ENCODE data around the gene FAM161A. TPM values are rescaled to one million over a fixed set of nuclear protein-coding genes. Genes with fewer than 3 reads are reported as not detected.

FAM161A gene
- 6.9 TPM for total RNA-seq (ENCODE audit: unreplicated experiment)
- long read RNA-seq, partial matches to known transcripts, result 7 of 8 reads
- long read RNA-seq, other reads (novel, unspliced or antisense), result 0 of 8 reads

- Mint-ChIP-seq H3K36me3 (ENCODE audit: low read depth, unreplicated experiment) (no peaks in the 10 kb centered on the region), H3K27ac (ENCODE audit: unreplicated experiment) (peak within 1 kb of the TSS; percentile 97), H3K27me3 (ENCODE audit: unreplicated experiment) (peaks cover 6% of the 10 kb centered on the region), H3K4me1 (ENCODE audit: unreplicated experiment) (peaks cover 10% of the 10 kb centered on the region), H3K4me3 (ENCODE audit: unreplicated experiment) (peak within 1 kb of the TSS; percentile 98), H3K9me3 (ENCODE audit: unreplicated experiment) (no peaks in the 10 kb centered on the region)
- peak; percentile 87 for DNase-seq (ENCODE audit: low spot score)
- no peak for TF ChIP-seq CTCF (IDR thresholded peaks at IDR 0.05; ENCODE audit: unreplicated experiment)
Observed at GRCh38 chr2:61853847-61854563, at the start of gene FAM161A. Gene FAM161A (minus strand): TSS chr2:61854060. CDS start chr2:61854041, 19 bp downstream.

DNA sequence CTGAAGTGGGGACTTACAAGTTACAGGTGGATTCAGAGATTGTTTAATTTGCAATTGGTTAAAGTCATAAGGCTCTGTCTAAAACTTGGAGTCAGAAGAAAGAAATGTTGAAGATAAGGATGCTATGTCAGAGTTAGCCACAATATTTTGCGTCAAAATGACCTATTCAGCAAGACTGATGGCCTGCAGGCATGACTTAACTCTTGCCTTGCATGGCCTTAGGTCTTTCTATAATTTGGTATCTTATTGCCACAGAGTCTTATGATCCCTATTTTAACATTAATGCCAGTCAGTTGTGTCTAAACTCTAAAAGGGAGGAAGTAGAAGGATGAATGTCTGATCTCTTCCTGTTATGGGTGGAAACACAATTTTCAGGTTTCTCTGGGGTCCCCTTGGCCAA is 46.4 kb upstream of the FAM161A start:
- H3K4me3 Mint-ChIP-seq (ENCODE audit: unreplicated experiment), result no peak overlapping the region
- H3K9me3 Mint-ChIP-seq (ENCODE audit: unreplicated experiment), result no peaks in the 10 kb centered on the region
- no peak for TF ChIP-seq CTCF (IDR thresholded peaks at IDR 0.05; ENCODE audit: unreplicated experiment)
- no peak overlapping the region for H3K27ac Mint-ChIP-seq (ENCODE audit: unreplicated experiment)
- DNase-seq (ENCODE audit: low spot score), result no peak
- H3K4me1 Mint-ChIP-seq (ENCODE audit: unreplicated experiment), result peaks cover 7% of the 10 kb centered on the region
- no peaks in the 10 kb centered on the region for H3K36me3 Mint-ChIP-seq (ENCODE audit: low read depth, unreplicated experiment)
- H3K27me3 Mint-ChIP-seq (ENCODE audit: unreplicated experiment), result no peaks in the 10 kb centered on the region

DNA sequence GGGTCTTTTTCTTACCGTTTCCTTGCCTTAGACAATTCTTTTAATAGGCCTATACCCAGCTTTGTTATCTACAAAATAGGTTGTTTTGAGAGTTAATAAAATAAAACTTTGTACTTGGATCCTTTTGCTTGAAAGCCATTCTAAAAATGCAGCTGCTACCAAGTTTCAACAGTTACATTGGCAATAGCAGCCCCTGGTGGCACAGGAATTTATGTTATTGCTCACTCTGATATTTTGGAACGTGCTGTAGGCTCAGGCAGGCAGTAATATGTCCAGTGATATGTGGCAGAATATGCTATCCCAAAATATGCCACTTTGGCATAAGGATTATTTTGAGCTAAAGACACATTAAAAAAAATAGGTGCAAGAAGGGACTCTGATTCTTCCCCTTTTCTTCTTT is 45.0 kb upstream of the FAM161A start:
- no peak for DNase-seq (ENCODE audit: low spot score)
- peaks cover 2% of the 10 kb centered on the region for H3K27me3 Mint-ChIP-seq (ENCODE audit: unreplicated experiment)
- TF ChIP-seq CTCF (IDR thresholded peaks at IDR 0.05; ENCODE audit: unreplicated experiment), result no peak
- no peak overlapping the region for H3K4me3 Mint-ChIP-seq (ENCODE audit: unreplicated experiment)
- peaks cover 10% of the 10 kb centered on the region for H3K4me1 Mint-ChIP-seq (ENCODE audit: unreplicated experiment)
- no peak overlapping the region for H3K27ac Mint-ChIP-seq (ENCODE audit: unreplicated experiment)
- no peaks in the 10 kb centered on the region for H3K36me3 Mint-ChIP-seq (ENCODE audit: low read depth, unreplicated experiment)
- no peaks in the 10 kb centered on the region for H3K9me3 Mint-ChIP-seq (ENCODE audit: unreplicated experiment)

DNA sequence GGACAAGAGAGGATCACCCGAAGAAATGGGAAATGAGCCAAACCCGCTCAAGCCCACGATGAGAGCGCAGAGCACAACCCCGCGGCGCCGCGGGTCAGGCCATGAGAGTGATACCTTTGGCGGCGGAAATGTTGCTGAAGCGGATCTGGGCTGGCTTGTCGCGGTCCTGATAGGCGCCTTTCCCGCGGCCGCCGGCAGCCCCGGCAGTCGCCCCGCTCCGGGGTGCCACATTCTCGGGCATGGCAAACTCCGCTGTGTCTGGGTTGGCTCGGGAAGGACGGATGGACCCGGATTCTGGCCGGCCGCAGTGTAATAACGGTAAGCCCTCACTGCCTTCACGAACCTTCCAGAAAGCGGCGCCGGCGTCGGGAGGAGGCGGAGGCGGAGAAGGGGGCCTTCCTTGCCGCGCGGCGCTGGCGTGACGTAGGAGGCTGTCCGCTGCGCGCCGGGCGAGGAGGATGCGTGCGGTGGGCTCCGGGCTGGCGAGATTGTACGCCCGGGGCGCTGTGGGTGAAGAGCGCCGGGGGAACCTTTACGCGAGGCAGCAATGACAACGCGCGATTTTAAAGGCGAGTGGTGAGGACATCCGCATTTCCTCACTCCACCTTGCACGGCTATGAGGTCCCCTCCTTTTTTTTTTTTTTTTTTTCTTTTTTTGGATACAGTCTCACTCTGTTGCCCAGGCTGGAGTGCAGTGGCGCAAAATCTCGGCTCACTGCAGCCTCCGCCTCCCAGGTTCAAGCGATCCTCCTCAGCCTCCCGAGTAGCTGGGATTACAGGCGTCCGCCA is 34.6 kb upstream of the FAM161A start, which contains the start of gene CCT4:
TSS of gene CCT4 (minus strand) at position 390 of the 789 bp plus-strand sequence. CDS start at position 241, 149 bp downstream.
- no peak for TF ChIP-seq CTCF (IDR thresholded peaks at IDR 0.05; ENCODE audit: unreplicated experiment)
- peaks cover 6% of the 10 kb centered on the region for H3K27me3 Mint-ChIP-seq (ENCODE audit: unreplicated experiment)
- H3K4me3 Mint-ChIP-seq (ENCODE audit: unreplicated experiment), result peak within 1 kb of the TSS; percentile 100
- H3K36me3 Mint-ChIP-seq (ENCODE audit: low read depth, unreplicated experiment), result peaks cover 11% of the 10 kb centered on the region
- H3K27ac Mint-ChIP-seq (ENCODE audit: unreplicated experiment), result peak within 1 kb of the TSS; percentile 97
- DNase-seq (ENCODE audit: low spot score), result peak; percentile 92
- H3K9me3 Mint-ChIP-seq (ENCODE audit: unreplicated experiment), result no peaks in the 10 kb centered on the region
- peaks cover 26% of the 10 kb centered on the region for H3K4me1 Mint-ChIP-seq (ENCODE audit: unreplicated experiment)

Measured in endothelial cell (in vitro differentiated cells).